NCI-H460 (cell line): ENCODE measurements around the gene ATG7. TPM values are rescaled to one million over a fixed set of nuclear protein-coding genes. Genes with fewer than 3 reads are reported as not detected.

Experiments
- DNase-seq: peaks from one replicate; pipeline ENCODE4 v3.0.0-alpha.2; 2016; ENCODE audit warnings: low read depth; ENCODE audit errors: extremely low read depth
- polyA plus RNA-seq: library from polyadenylated mRNA; depleted of rRNA; stranded (reverse); fragments of >200 nt; gene quantifications from 2 replicates; pipeline ENCODE4 v1.2.3, GENCODE V29; 2014; cell fraction: nucleus; rRNA removed
- total RNA-seq: library from RNA; depleted of rRNA; stranded (reverse); fragments of >200 nt; shearing (Covaris generic); gene quantifications from 2 replicates; pipeline ENCODE4 v1.2.3, GENCODE V29; 2014; rRNA removed

ATG7 gene
- total RNA-seq, result 22.1 and 31.9 TPM in 2 replicates
- 35.5 and 39.2 TPM in 2 replicates for polyA plus RNA-seq

- peak; percentile 91 for DNase-seq
These were observed at the start of gene ATG7 for GRCh38 chr3:11271986-11272904. ATG7 (plus strand) TSS chr3:11272397; CDS start chr3:11298696, 26,299 bp downstream.

- DNase-seq, result no peak
These were observed 48.2 kb upstream of the ATG7 start for GRCh38 chr3:11224010-11224409.

- no peak for DNase-seq
These were observed 47.3 kb upstream of the ATG7 start for GRCh38 chr3:11224870-11225229.

GRCh38 chr3:11226042-11226370, 46.2 kb upstream of the ATG7 start:
- no peak for DNase-seq

- no peak for DNase-seq
These were observed 44.2 kb upstream of the ATG7 start for GRCh38 chr3:11228041-11228440.

- no peak for DNase-seq
These were observed 42.1 kb upstream of the ATG7 start for GRCh38 chr3:11230125-11230524.

GRCh38 chr3:11230832-11231231, 41.4 kb upstream of the ATG7 start:
- DNase-seq, result no peak

- no peak for DNase-seq
These were observed 36.8 kb upstream of the ATG7 start for GRCh38 chr3:11235385-11235784.

- DNase-seq, result peak; percentile 44
These were observed 35.4 kb upstream of the ATG7 start for GRCh38 chr3:11236588-11237461.

GRCh38 chr3:11238060-11238459, 34.1 kb upstream of the ATG7 start:
- DNase-seq, result peak; percentile 14

- no peak for DNase-seq
These were observed 33.3 kb upstream of the ATG7 start for GRCh38 chr3:11238880-11239279.

- DNase-seq, result no peak
These were observed 32.4 kb upstream of the ATG7 start for GRCh38 chr3:11239796-11240195.

GRCh38 chr3:11240496-11240895, 31.7 kb upstream of the ATG7 start:
- no peak for DNase-seq

- no peak for DNase-seq
These were observed 28.0 kb upstream of the ATG7 start for GRCh38 chr3:11244121-11244677.

GRCh38 chr3:11245276-11245675, 26.9 kb upstream of the ATG7 start:
- DNase-seq, result no peak

- no peak for DNase-seq
These were observed 26.2 kb upstream of the ATG7 start for GRCh38 chr3:11245827-11246662.

- no peak for DNase-seq
These were observed 25.6 kb upstream of the ATG7 start for GRCh38 chr3:11246663-11246970.

- DNase-seq, result no peak
These were observed 24.8 kb upstream of the ATG7 start for GRCh38 chr3:11247362-11247761.

GRCh38 chr3:11248596-11248995, 23.6 kb upstream of the ATG7 start:
- DNase-seq, result no peak
